NCI-H446 treated with DMSO at 0.1 percent for 48 hours (cell line): ENCODE data around the gene GADD45G.

ENCODE experiments used
- DNase-seq: peaks from one replicate; lab custom pipeline; 2025; lab: John Stamatoyannopoulos, UW

GADD45G gene

DNA sequence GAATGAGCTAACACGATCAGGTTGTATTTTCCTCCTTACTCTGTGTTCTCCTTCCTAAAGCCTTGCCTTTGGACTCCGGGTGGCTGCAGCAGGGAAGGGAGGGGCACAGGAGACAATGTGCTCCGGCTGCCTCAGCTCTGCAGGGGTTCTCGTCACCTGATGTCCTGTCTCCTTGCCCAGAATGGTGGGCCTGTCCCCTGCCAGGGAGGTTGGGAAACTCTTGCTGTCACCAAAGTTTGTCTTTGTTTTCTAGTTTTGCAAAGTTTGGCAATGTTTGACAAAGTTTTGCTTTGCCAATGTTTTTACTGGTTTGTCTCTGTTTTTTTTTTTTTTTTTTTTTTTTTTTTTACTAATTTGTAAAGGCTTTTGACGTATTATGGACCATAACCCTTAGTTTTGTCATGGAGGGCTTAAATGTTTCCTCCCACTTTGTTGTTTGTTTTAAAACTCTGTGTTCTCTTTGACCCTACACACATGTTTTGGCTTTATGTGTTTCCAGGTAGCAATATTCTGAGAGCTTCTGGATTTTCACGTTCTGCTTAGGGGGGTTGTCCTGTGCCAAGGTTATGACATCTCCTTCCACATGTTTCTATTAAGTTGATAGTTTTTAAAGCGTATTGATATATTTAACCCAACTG, 49.3 kb downstream of the GADD45G start:
- no peak for DNase-seq

GRCh38 chr9:89655056-89655989, 50.5 kb downstream of the GADD45G start:
- DNase-seq = no peak
